Jurkat, Clone E6-1 (cell line): ENCODE measurements around the gene BSN.

ENCODE experiments used
- DNase-seq: peaks from one replicate; pipeline ENCODE4 v3.0.0-alpha.2; 2011; ENCODE audit warnings: low read depth, low spot score
- H3K4me3 ChIP-seq: 2 replicates; pipeline ENCODE4 v1.5.1; 2011; ENCODE audit warnings: mild to moderate bottlenecking, low read length, control low read depth, moderate library complexity

Gene BSN

GRCh38 chr3:49703443-49703927 lies 149.2 kb downstream of the BSN start:
- no peak overlapping the region for H3K4me3 ChIP-seq
- DNase-seq, result peak; percentile 54

GRCh38 chr3:49703956-49704355 lies 149.7 kb downstream of the BSN start:
- H3K4me3 ChIP-seq, result no peak overlapping the region
- no peak for DNase-seq

- H3K4me3 ChIP-seq, result no peak overlapping the region
- no peak for DNase-seq
Measured at GRCh38 chr3:49704629-49705028, 150.4 kb downstream of the BSN start.

- DNase-seq, result no peak
- no peak overlapping the region for H3K4me3 ChIP-seq
Measured at GRCh38 chr3:49705390-49705960, 151.2 kb downstream of the BSN start.

GRCh38 chr3:49706456-49707112 lies 152.3 kb downstream of the BSN start:
- H3K4me3 ChIP-seq, result no peak overlapping the region
- DNase-seq, result no peak

- no peak for DNase-seq
- H3K4me3 ChIP-seq, result no peak overlapping the region
Measured at GRCh38 chr3:49707113-49707480, 152.8 kb downstream of the BSN start.

GRCh38 chr3:49709852-49710251 lies 155.6 kb downstream of the BSN start:
- no peak overlapping the region for H3K4me3 ChIP-seq
- no peak for DNase-seq

GRCh38 chr3:49711489-49711888 lies 157.2 kb downstream of the BSN start:
- DNase-seq, result peak; percentile 89
- peak overlapping the region; percentile 16 for H3K4me3 ChIP-seq

GRCh38 chr3:49712166-49712565 lies 157.9 kb downstream of the BSN start:
- no peak for DNase-seq
- H3K4me3 ChIP-seq, result peak overlapping the region; percentile 39

GRCh38 chr3:49712631-49713317 lies 158.5 kb downstream of the BSN start:
- H3K4me3 ChIP-seq, result peak overlapping the region; percentile 39
- DNase-seq, result peak; percentile 85

- DNase-seq, result no peak
- H3K4me3 ChIP-seq, result no peak overlapping the region
Measured at GRCh38 chr3:49713336-49714105, 159.2 kb downstream of the BSN start.

- no peak overlapping the region for H3K4me3 ChIP-seq
- no peak for DNase-seq
Measured at GRCh38 chr3:49714728-49715550, 160.7 kb downstream of the BSN start.

- no peak overlapping the region for H3K4me3 ChIP-seq
- DNase-seq, result no peak
Measured at GRCh38 chr3:49715611-49716121, 161.4 kb downstream of the BSN start.

- no peak for DNase-seq
- no peak overlapping the region for H3K4me3 ChIP-seq
Measured at GRCh38 chr3:49716169-49716568, 161.9 kb downstream of the BSN start.

- H3K4me3 ChIP-seq, result no peak overlapping the region
- DNase-seq, result no peak
Measured at GRCh38 chr3:49716691-49717210, 162.5 kb downstream of the BSN start.

GRCh38 chr3:49717211-49717958 lies 163.1 kb downstream of the BSN start:
- DNase-seq, result no peak
- no peak overlapping the region for H3K4me3 ChIP-seq

- no peak overlapping the region for H3K4me3 ChIP-seq
- no peak for DNase-seq
Measured at GRCh38 chr3:49717959-49718857, 163.9 kb downstream of the BSN start.
